Heart right ventricle (tissue), 16 donors: ENCODE measurements around the gene SLC37A3. TPM values are rescaled to one million over a fixed set of nuclear protein-coding genes. Genes with fewer than 3 reads are reported as not detected.
"Not testable (repeated sequence)": the region's sequence is repeated elsewhere in the genome, so short reads cannot be mapped to it uniquely, and the experiment has no call there.

ENCODE experiments used
- ATAC-seq, 8 donors: fragments of 200-7000 bp; cut with Tn5 transposase; one replicate each; pipeline ENCODE4 v1.9.1; 2020; ENCODE audit warnings: mild to moderate bottlenecking in 8 of 8, moderate library complexity in 8 of 8, moderate number of reproducible peaks in 1 of 8
- DNase-seq, 2 donors: peaks; one replicate each; pipeline ENCODE4 v3.0.0-alpha.2; 2020
- H3K27ac ChIP-seq, 10 donors: fragments of 200-600 bp; sonication (generic) in 2 of 10; one replicate each; pipeline versions ENCODE4 v1.5.0 to v1.8.0; 2020 to 2022; ENCODE audit warnings: mild to moderate bottlenecking in 3 of 10
- H3K27me3 ChIP-seq, 7 donors: fragments of 200-600 bp; one replicate each; pipeline ENCODE4 v1.8.0; 2021 to 2022; ENCODE audit warnings: mild to moderate bottlenecking in 2 of 7
- H3K36me3 ChIP-seq, 9 donors: fragments of 200-600 bp; sonication (generic) in 1 of 9; one replicate each; pipeline versions ENCODE4 v1.5.0 to v1.8.0; 2020 to 2022; ENCODE audit warnings: mild to moderate bottlenecking in 2 of 9
- H3K4me1 ChIP-seq, 9 donors: fragments of 200-600 bp; sonication (generic) in 1 of 9; one replicate each; pipeline versions ENCODE4 v1.5.0 to v1.8.0; 2020 to 2022; ENCODE audit warnings: mild to moderate bottlenecking in 4 of 9
- H3K4me3 ChIP-seq, 10 donors: fragments of 200-600 bp; sonication (generic) in 2 of 10; one replicate each; pipeline versions ENCODE4 v1.5.0 to v1.8.0; 2020 to 2022; ENCODE audit warnings: mild to moderate bottlenecking in 7 of 10, moderate library complexity in 2 of 10
- H3K9me3 ChIP-seq, 11 donors: fragments of 200-600 bp in 10 of 11; sonication (generic) in 2 of 11; one replicate each; pipeline versions ENCODE4 v1.5.0 to v1.8.0; 2013 to 2022; ENCODE audit warnings: mild to moderate bottlenecking in 2 of 11, control low read depth in 1 of 11, moderate library complexity in 1 of 11
- WGBS, 2 donors: extraction: QIAGEN DNeasy Blood & Tissue Kit; methylation state at CpG; one replicate each; pipeline ENCODE4 v1.1.7; 2013; ENCODE audit warnings: inconsistent platforms in 1 of 2; 5-methylcytosine and 5-hydroxymethylcytosine counted together
- intact Hi-C, 10 donors: fragments of 100-400 bp; cut with DNase I; formaldehyde crosslinking; loops; one replicate each; pipeline versions ENCODE4 v1.11.1 to v1.14.2; 2022
- polyA plus RNA-seq, 2 donors: library from polyadenylated mRNA; stranded (reverse); fragments of 200-250 nt; gene quantifications; one replicate each; pipeline ENCODE4 v1.2.3, GENCODE V29; 2013
- total RNA-seq, 10 donors: library from RNA; stranded (reverse); fragmentation: NEBNext Ultra II Directional in 3 of 10; extraction: Animal tissue kit (Norgen Biotek cat#: 25700) in 3 of 10; gene quantifications; one replicate each; pipeline versions ENCODE4 v1.2.1 to v1.2.4, GENCODE V29; 2021 to 2023
- TF ChIP-seq, protein P1 (sequence below), 9 donors: fragments of 200-600 bp; sonication (generic) in 2 of 9; IDR thresholded peaks; one replicate each; pipeline versions ENCODE4 v1.5.0 to v1.8.0; 2021 to 2022; ENCODE audit warnings: antibody characterized with exemption in 9 of 9, mild to moderate bottlenecking in 5 of 9, moderate library complexity in 1 of 9
- donor health status: Arrhythmogenic right ventricular cardiomyopathy.
- donor health status: ischemic (EF 13 %, LVEDD 7.1; RV severe dilation, severe dysfunction).
- donor health status: healthy with polysubstance abuse.
- donor health status: DM: no; HTN: yes; CAD: no.
- donor health status: DM: no; HTN: no; CAD: no.
- donor health status: ischemic (EF 25% LVEDD 6.9; RV normal size, moderate dysfunction).
- donor health status: ischemic (EF 25% LVEDD 5.7; RV mildly dilated, moderate dysfunction).
- donor health status: healthy.
- donor health status: DM: yes; HTN: yes; CAD: no.
- donor health status: Ischemic cardiomyopathy.
- donor health status: ischemic (EF 35%, LVEDD 5.7; RV mildly dilated, moderate dysfunction).
- donor health status: nonischemic (EF 11% LVEDD 7.7; RV severe dilation, severe dysfunction).
- donor health status: DM: yes; HTN: yes; CAD: no.
- donor health status: PGD.
- donor health status: ischemic (EF 29% LVEDD 5.4; RV normal size, mild dysfunction).
- donor health status: nonischemic (EF 23%, LVEDD 6.1; RV moderate dilation, normal function).

The SLC37A3 gene
- total and polyA plus RNA-seq, 12 donors, result 5.2 to 16.6 (median 10.1) TPM

- 88 to 89% methylated on average over 21 of the region's 21 CpGs for WGBS, 2 donors
- TF ChIP-seq, protein P1, sequence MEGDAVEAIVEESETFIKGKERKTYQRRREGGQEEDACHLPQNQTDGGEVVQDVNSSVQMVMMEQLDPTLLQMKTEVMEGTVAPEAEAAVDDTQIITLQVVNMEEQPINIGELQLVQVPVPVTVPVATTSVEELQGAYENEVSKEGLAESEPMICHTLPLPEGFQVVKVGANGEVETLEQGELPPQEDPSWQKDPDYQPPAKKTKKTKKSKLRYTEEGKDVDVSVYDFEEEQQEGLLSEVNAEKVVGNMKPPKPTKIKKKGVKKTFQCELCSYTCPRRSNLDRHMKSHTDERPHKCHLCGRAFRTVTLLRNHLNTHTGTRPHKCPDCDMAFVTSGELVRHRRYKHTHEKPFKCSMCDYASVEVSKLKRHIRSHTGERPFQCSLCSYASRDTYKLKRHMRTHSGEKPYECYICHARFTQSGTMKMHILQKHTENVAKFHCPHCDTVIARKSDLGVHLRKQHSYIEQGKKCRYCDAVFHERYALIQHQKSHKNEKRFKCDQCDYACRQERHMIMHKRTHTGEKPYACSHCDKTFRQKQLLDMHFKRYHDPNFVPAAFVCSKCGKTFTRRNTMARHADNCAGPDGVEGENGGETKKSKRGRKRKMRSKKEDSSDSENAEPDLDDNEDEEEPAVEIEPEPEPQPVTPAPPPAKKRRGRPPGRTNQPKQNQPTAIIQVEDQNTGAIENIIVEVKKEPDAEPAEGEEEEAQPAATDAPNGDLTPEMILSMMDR (IDR thresholded peaks at IDR 0.05), result no peak
- Histone ChIP-seq H3K36me3 (no peaks in the 10 kb centered on the region), H3K9me3 (peaks cover 0 to 17% (median 8%) of the 10 kb centered on the region in 11 donors), H3K4me1 (peaks cover 0 to 63% (median 13%) of the 10 kb centered on the region in 9 donors), H3K27ac (peak overlapping the region in 2 of 10 donors; percentile 25 to 74), H3K4me3 (peak overlapping the region in 1 of 10 donors; percentile 26), H3K27me3 (no peaks in the 10 kb centered on the region)
- DNase-seq (no peak), ATAC-seq (peak in 4 of 8 donors; percentile 31 to 51 (median 41))
- intact Hi-C loops, result loop anchor here in 2 of 10 donors (5.0 to 10.0 kb wide), 2 partner anchors 130 to 138 kb away; partner anchors contain the start of gene KDM7A (in 1 of the 2)
Measured at GRCh38 chr7:140314573-140315480, 83.5 kb downstream of the SLC37A3 start.

DNA sequence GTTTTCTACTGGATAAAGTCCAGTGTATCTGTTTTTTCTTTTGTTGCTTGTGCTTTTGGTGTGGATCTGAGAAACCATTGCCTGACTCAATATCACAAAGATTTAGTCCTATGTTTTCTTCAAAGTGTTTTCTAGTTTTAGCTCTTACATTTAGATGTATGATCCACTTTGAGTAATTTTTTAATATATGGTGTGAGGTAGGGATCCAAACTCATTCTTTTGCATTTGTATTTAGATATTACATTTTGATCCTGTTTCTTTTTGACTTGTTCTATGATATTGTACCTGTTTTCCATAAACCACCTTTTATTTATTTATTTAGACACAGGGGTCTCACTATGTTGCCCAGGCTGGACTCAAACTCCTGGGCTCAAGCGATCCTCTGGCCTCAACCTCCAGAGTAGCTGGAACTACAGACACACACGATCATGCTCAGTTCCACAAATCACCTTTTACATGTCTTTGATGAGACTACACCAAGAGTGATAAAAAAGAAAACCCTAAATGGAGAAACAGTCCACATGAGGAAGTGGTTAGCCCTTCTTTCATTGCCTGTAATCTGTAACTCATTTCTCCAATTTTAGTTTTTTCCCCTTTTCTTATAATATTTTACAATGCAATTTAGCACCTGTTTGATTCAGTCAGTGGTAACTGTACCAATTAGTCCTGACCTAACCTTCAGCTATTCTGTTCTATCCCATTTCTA is 86.0 kb downstream of the SLC37A3 start:
- H3K9me3 ChIP-seq, result peaks cover 0 to 17% (median 8%) of the 10 kb centered on the region in 11 donors
- DNase-seq (no peak), ATAC-seq (no peak)
- H3K27ac ChIP-seq, result no peak overlapping the region
- no peaks in the 10 kb centered on the region for H3K27me3 ChIP-seq
- 96 to 99% methylated on average over 2 of the region's 2 CpGs for WGBS, 2 donors
- H3K4me3 ChIP-seq, result no peak overlapping the region
- H3K36me3 ChIP-seq, result no peaks in the 10 kb centered on the region
- intact Hi-C loops, result loop anchor here in 1 of 10 donors (10.0 kb wide), 1 partner anchor 127 kb away; no protein-coding TSS in a partner anchor
- peaks cover 0 to 54% (median 13%) of the 10 kb centered on the region in 9 donors for H3K4me1 ChIP-seq
- TF ChIP-seq, protein P1 (IDR thresholded peaks at IDR 0.05), result no peak

GRCh38 chr7:140311128-140311527 is 87.2 kb downstream of the SLC37A3 start:
- ATAC-seq, H3K36me3 ChIP-seq, H3K4me3 ChIP-seq, H3K27me3 ChIP-seq, DNase-seq, H3K27ac ChIP-seq: not testable (repeated sequence)
- Histone ChIP-seq H3K9me3 (peaks cover 0 to 17% (median 8%) of the 10 kb centered on the region in 11 donors), H3K4me1 (peaks cover 0 to 42% (median 8%) of the 10 kb centered on the region in 9 donors)
- WGBS, 2 donors, result 98 to 99% methylated on average over 2 of the region's 2 CpGs
- intact Hi-C loops, result loop anchor here in 1 of 10 donors (10.0 kb wide), 1 partner anchor 126 kb away; no protein-coding TSS in a partner anchor

DNA sequence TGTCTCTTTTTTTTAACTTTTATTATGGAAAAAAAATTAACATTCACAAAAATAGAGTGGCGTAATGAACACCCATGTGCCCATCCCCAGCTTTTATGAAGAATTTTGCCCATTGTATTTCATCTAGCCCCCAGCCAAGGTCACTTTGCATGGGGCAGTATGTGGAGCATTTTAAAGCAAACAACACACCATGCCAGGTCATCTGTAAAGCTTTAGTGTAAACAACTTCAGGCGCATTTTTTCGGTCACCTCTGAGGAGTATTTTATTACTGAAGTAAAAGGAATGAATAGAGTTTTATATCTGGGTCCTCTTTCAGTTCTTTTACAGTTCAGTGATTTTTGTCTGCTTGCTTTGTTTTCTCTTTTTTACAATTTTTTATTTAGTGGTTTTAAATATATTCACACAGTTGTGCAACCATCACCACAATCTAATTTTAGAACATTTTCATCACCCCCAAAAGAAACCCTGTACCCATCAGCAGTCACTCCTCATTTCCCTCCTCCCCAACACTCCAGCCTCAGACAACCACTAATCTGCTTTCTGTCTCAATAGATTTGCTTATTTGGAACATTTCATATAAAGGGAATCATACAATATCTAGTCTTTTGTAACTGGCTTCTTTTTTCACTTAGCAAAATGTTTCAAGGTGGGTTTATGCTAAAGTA is 87.9 kb downstream of the SLC37A3 start:
- H3K9me3 ChIP-seq, result peaks cover 0 to 17% (median 8%) of the 10 kb centered on the region in 11 donors
- H3K4me1 ChIP-seq, result peaks cover 0 to 41% (median under 1%) of the 10 kb centered on the region in 9 donors
- intact Hi-C loops, result loop anchor here in 1 of 10 donors (10.0 kb wide), 1 partner anchor 126 kb away; no protein-coding TSS in a partner anchor
- H3K36me3 ChIP-seq, result no peaks in the 10 kb centered on the region
- no peaks in the 10 kb centered on the region for H3K27me3 ChIP-seq
- ATAC-seq, result no peak
- TF ChIP-seq, protein P1 (IDR thresholded peaks at IDR 0.05), result no peak
- no peak for DNase-seq
- no peak overlapping the region for H3K27ac ChIP-seq
- WGBS, 2 donors, result 83 to 89% methylated on average over 3 of the region's 3 CpGs
- H3K4me3 ChIP-seq, result no peak overlapping the region
